Fibroblast of skin of abdomen (primary cell): ENCODE data around the gene EXOC4.
"Not testable (repeated sequence)": the region's sequence is repeated elsewhere in the genome, so short reads cannot be mapped to it uniquely, and the experiment has no call there.

Source experiments
- DNase-seq: peaks from one replicate; pipeline ENCODE4 v3.0.0-alpha.2; 2013

Gene EXOC4

DNA sequence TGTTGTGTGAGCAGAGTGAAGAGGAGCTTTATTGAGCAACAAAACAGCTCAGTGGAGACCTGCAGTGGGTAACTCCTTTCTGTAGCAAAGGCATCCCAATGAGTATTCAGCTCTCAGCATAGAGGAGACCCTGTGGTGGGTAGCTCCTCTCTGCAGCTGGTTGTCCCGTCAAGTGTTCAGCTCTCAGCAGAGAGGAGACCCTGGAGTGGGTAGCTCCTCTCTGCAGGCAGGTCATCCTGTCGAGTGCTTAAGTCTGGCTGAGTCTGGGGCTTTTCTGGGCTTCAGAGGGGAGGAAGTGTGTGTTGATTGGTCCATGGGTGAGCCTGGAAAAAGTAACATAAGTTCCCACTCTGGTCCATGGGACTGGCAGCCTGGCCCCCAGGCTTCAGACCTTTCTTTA is 702.3 kb downstream of the EXOC4 start:
- DNase-seq, result no peak

DNA sequence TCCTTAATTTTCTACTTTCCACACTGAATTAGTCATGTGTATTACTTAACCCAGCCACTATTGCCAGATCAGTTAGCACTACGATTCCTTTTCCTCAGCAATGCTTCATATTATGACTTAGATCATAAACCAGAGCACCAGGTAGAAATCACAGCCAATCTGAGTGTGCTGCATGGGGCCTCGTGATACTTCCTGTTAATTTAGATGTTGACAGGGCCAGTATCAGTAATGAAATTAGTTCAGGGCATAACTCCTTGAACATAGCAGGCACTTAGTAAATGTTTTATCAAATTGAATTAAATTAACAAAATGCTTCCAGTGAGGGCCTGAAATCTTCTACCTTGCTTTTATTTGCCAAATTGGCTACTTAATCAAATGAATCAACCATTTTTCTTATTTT is 705.0 kb downstream of the EXOC4 start:
- no peak for DNase-seq

DNA sequence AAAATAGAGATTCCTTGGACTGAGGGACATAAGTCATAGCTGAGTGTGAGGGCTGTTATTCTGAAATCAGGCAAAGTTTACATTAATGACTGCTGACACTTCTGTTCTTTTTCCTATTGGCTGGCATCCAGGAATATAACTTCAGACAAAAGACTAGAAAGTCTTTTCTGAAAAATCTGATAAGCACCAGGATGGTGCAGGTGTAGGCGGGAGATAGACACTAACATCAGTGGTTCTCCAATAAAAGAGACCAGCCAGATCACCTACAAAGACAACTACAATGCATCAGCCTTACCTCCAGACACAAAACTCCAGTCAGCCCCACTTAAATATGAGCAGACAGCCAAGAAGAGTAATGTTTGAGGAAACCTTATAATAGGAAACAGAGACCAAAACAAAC is 705.9 kb downstream of the EXOC4 start:
- DNase-seq, result no peak

GRCh38 chr7:133959505-133959904 is 706.6 kb downstream of the EXOC4 start:
- no peak for DNase-seq

DNA sequence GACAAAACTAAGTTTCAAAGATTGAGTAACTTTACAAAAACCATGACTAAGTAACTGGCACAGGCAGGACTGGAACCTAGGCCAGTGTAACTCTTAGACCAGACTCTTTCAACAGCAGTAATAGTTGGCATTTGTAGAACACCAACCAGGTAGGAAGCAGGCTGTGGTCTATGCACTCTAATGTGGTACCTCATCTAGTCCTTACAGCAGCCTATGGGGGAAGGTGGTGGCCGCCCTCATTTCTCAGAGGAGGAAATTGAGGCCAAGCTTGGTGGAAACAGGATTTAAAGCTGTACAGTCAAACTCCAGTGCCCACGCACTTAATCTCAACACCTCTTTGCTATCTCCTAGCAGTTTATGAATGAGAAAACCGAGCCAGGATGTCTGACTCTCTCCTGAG is 708.8 kb downstream of the EXOC4 start:
- DNase-seq, result no peak

- no peak for DNase-seq
These were observed 709.8 kb downstream of the EXOC4 start for GRCh38 chr7:133962646-133963045.

GRCh38 chr7:133963629-133964028 is 710.8 kb downstream of the EXOC4 start:
- DNase-seq, result no peak

- DNase-seq, result no peak
These were observed 718.7 kb downstream of the EXOC4 start for GRCh38 chr7:133971625-133972024.

DNA sequence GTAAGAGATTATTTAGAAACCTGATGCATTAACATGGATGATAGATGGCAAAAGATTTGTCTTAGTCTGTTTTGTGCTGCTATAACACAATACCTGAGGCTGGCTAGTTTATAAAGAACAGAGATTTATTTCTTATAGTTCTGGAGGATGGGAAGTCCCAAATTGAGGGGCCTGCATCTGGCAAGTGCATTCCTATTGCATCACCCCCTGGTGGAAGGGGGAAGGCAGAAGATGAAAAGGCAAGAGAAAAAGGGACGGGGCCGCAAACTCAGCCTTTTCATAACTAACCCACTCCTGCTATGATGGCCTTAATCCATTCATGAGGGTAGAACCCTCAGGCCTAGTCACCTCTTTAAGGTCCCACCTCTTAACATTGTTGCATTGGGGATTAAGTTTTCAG is 720.8 kb downstream of the EXOC4 start:
- no peak for DNase-seq

DNA sequence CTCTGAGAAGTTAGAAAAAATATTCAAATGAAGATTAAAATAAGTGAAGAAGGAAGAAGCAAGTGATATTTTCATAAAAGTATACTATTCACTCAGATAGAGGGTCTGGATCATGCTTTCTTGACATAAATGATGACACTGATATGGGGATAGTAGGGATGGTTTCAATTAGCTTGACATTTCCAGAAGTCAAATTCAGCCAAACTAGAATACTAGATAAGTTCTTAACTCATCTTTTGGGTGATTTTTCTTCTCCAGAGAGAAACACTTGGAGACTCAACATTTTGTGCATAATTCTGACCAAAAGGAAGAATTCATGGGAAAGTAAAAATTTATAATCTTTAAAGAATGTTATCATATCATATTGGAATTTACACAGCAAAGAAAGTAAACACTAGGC is 722.3 kb downstream of the EXOC4 start:
- no peak for DNase-seq

GRCh38 chr7:133976140-133976539 is 723.3 kb downstream of the EXOC4 start:
- DNase-seq, result no peak

- DNase-seq, result no peak
These were observed 724.8 kb downstream of the EXOC4 start for GRCh38 chr7:133977409-133978274.

DNA sequence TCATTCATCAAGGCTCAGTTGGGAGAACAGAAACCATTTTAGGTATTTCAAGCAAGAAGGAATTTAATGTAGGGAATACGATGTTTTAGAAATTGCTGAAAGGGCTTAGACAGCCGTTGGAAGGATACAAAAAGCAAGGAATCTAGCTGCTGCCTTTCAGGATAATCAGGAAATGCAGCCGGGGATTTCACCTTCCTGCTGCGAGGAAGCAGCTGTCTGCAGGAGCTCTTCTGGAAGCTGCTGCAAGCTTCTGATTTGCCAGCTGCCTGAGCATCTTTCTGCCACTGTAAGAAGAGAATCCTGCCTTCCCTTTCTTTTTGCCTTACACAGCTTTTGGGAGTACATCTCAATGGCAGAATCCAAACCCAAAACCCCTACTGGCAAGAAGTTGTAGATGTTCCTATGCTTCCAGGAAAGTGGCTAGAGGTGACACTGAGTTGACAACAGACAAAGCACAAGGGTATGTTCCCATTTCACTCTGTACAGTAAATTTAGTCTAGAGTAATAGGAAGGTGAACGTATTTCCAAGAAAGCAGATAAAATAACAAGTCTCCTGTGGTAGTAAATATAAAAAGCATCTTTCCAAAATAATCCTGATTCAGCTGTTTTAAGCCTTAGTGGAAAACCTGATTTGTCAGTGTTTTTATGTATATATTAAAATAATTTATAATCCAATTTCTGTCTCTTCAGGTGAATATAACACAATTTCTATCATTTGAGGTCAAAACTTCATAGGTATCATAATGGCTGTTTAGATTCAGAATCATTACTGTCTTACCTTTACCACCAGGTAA is 725.8 kb downstream of the EXOC4 start:
- no peak for DNase-seq

GRCh38 chr7:133980804-133981203 is 727.9 kb downstream of the EXOC4 start:
- no peak for DNase-seq

DNA sequence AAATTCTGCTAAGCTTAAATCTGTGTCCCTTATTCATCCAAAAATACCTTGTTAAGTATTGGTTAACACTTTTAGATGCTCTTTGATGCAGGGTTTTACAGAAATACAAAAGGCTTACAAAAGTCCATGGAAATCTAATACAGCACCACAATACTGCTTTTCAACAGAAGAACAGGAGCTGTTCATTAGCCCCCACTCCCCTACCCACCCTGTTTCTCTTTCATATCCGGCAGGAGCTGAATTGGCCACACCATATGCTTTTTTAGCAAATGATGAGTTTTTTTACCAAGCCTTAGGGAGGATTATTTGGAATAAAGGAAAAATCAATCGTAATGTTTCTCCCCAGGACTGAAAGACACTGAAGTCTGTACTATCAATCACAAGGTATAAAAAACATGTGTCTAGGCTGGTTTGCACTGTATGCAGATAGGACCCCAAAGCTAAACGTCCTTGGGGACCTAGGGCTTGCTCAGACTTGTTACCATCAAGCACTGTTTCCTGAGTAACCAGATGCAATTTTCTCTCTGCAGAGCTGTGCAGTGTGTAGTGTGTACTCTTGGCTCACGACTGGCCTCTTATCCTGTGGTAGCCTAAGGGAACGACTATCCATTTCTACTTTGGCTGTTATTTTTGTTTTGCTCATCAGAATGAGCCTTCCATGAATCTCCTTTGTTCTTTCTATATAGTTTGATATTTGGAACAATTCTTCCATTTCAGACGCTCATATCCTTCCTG is 731.0 kb downstream of the EXOC4 start:
- DNase-seq, result no peak

- DNase-seq, result no peak
These were observed 732.4 kb downstream of the EXOC4 start for GRCh38 chr7:133985300-133985699.

DNA sequence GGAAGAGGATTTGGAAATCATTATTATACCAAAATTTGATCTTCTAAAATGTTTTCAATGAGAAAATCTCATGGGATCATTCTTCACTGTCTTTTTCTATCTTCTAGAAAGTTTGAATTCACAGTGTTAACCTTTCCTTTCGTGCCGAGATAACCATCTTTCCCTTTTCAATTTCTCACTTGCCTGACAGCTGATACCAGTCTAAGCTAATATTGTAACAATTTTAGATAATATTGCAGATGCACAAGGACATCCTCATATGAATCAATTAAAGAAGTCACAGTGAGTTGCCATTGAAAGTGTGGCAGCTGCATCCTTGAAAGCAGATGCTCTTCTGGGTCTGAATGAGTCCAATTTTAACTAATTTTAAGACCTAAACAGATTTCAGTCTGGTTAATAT is 734.7 kb downstream of the EXOC4 start:
- no peak for DNase-seq

DNA sequence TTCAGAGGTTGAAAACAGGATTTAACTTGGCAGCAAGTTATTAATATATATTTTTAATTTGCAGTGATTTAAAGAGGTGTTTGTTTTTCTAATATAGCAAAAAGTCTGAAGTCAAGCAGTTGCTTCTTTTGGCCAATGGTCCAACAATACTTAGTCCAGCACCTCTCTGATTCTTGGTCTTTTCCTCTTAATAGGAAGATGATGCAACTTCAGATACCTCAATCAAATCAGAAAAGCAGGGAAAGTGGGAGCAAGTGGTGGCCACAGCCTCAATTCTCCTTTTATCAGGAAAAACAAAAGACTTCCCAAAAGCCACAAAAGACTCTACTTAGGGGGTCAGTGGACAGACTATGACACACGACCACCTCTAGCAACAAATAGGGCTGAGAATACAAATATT is 740.7 kb downstream of the EXOC4 start:
- no peak for DNase-seq

DNA sequence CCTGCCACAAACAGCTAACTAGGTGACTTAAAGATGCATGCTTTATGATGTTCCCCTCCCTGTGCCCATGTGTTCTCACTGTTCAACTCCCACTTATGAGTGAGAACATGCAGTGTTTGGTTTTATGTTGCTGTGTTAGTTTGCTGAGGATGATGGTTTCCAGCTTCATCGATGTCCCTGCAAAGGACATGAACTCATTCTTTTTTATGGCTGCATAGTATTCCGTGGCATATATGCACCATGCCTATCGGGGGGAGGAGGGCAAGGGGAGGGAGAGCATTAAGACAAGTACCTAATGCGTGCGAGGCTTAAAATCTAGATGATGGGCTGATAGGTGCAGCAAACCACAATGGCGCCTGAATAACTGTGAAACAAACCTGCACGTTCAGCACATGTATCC is 741.2 kb downstream of the EXOC4 start:
- not testable (repeated sequence) for DNase-seq

DNA sequence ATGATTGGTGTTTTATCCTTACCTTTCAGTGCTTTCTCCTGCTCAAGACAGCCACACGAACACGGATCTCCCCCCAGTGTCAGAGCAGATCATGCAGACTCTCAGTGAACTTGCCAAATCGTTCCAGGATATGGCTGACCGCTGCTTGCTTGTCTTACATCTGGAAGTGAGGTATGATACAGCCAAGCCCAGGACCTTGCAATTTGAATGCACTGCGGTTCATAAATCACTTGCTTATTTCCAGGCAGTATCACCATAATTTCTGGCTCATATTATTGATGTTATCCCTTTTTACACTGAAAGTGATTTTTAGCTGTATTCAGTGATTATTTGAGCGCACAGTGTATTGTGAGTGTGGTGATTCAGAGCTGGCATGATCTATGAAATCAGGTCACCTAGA is 744.6 kb downstream of the EXOC4 start:
- DNase-seq, result no peak

GRCh38 chr7:133999178-133999577 is 746.3 kb downstream of the EXOC4 start:
- DNase-seq, result no peak

GRCh38 chr7:134004829-134005505 is 752.1 kb downstream of the EXOC4 start:
- DNase-seq, result no peak
